Neural progenitor cell (in vitro differentiated cells): ENCODE data around the gene TNN. TPM values are rescaled to one million over a fixed set of nuclear protein-coding genes. Genes with fewer than 3 reads are reported as not detected.

Experiments used
- DNase-seq: peaks from one replicate; pipeline ENCODE4 v3.0.0-alpha.2; 2016; ENCODE audit warnings: low spot score
- H2AFZ ChIP-seq: fragments of 200-600 bp; sonication (generic); replicated peaks from 2 replicates; pipeline ENCODE4 v1.6.1; 2016; ENCODE audit warnings: antibody characterized with exemption
- H3F3A ChIP-seq: fragments of 200-600 bp; sonication (generic); 2 replicates; pipeline ENCODE4 v1.6.1; 2016; ENCODE audit warnings: antibody characterized with exemption, low read depth
- H3K27ac ChIP-seq: fragments of 200-600 bp; sonication (generic); 2 replicates; pipeline ENCODE4 v1.5.1; 2016; ENCODE audit warnings: mild to moderate bottlenecking
- H3K27me3 ChIP-seq: fragments of 200-600 bp; sonication (generic); 2 replicates; pipeline ENCODE4 v1.6.1; 2016; ENCODE audit warnings: mild to moderate bottlenecking, moderate library complexity
- H3K36me3 ChIP-seq: fragments of 200-600 bp; sonication (generic); 2 replicates; pipeline ENCODE4 v1.5.1; 2016
- H3K4me1 ChIP-seq: fragments of 200-600 bp; sonication (generic); 2 replicates; pipeline ENCODE4 v1.6.1; 2016; ENCODE audit warnings: mixed run types
- H3K4me2 ChIP-seq: fragments of 200-600 bp; sonication (generic); 2 replicates; pipeline ENCODE4 v1.6.1; 2016
- H3K4me3 ChIP-seq: fragments of 200-600 bp; sonication (generic); 2 replicates; pipeline ENCODE4 v1.5.1; 2016
- H3K79me2 ChIP-seq: fragments of 200-600 bp; sonication (generic); 2 replicates; pipeline ENCODE4 v1.6.1; 2016; ENCODE audit warnings: low read depth
- H3K9ac ChIP-seq: fragments of 200-600 bp; sonication (generic); 2 replicates; pipeline ENCODE4 v1.6.1; 2016
- H3K9me3 ChIP-seq: fragments of 200-600 bp; sonication (generic); 2 replicates; pipeline ENCODE4 v1.5.1; 2016; ENCODE audit warnings: low read depth
- H4K20me1 ChIP-seq: fragments of 200-600 bp; sonication (generic); 2 replicates; pipeline ENCODE4 v1.6.1; 2016; ENCODE audit warnings: low read depth
- H3K27ac Mint-ChIP-seq: 3 replicates; pipeline ENCODE4 v1.8.0; 2021; ENCODE audit warnings: mixed read lengths
- H3K27me3 Mint-ChIP-seq: 2 replicates; pipeline ENCODE4 v1.8.0; 2022; ENCODE audit warnings: low read depth, mild to moderate bottlenecking, inconsistent platforms, moderate library complexity, mixed read lengths; ENCODE audit not compliant: insufficient read depth
- H3K36me3 Mint-ChIP-seq: 3 replicates; pipeline ENCODE4 v1.8.0; 2021; ENCODE audit warnings: mixed read lengths
- H3K4me1 Mint-ChIP-seq: 3 replicates; pipeline ENCODE4 v1.8.0; 2021; ENCODE audit warnings: mixed read lengths
- H3K4me3 Mint-ChIP-seq: 3 replicates; pipeline ENCODE4 v1.8.0; 2021; ENCODE audit warnings: mild to moderate bottlenecking, moderate library complexity, mixed read lengths
- H3K9me3 Mint-ChIP-seq: 3 replicates; pipeline ENCODE4 v1.8.0; 2020; ENCODE audit warnings: mixed read lengths
- CTCF ChIP-seq: fragments of 200-600 bp; sonication (generic); IDR thresholded peaks from 2 replicates; pipeline ENCODE4 v1.5.1; 2017; ENCODE audit warnings: antibody characterized with exemption, mild to moderate bottlenecking
- EZH2 ChIP-seq: fragments of 200-600 bp; sonication (generic); IDR thresholded peaks from 2 replicates; pipeline ENCODE4 v1.6.1; 2017; ENCODE audit warnings: antibody characterized with exemption, mild to moderate bottlenecking, moderate library complexity
- EZH2phosphoT487 ChIP-seq: fragments of 200-600 bp; sonication (generic); IDR thresholded peaks from 2 replicates; pipeline ENCODE4 v1.6.1; 2017; ENCODE audit warnings: antibody characterized with exemption
- total RNA-seq: library from RNA; depleted of rRNA; stranded (reverse); fragments of >200 nt; gene quantifications from 2 replicates; pipeline ENCODE4 v1.2.3, GENCODE V29; 2015; ENCODE audit warnings: low replicate concordance

The TNN gene
- total RNA-seq, 1 donor from 2014 or later, result not detected

- TF ChIP-seq CTCF (no peak), EZH2phosphoT487 (no peak), EZH2 (no peak)
- no peak overlapping the region for H3K9ac ChIP-seq
- H3K4me2 ChIP-seq, result no peak overlapping the region
- no peaks in the 10 kb centered on the region for H3K27me3 ChIP-seq
- no peaks in the 10 kb centered on the region for H3K36me3 ChIP-seq
- Mint-ChIP-seq H3K4me1 (no peaks in the 10 kb centered on the region), H3K4me3 (no peak overlapping the region), H3K9me3 (peaks cover 16% of the 10 kb centered on the region), H3K36me3 (no peaks in the 10 kb centered on the region), H3K27me3 (peaks cover 2% of the 10 kb centered on the region), H3K27ac (no peak overlapping the region)
- no peaks in the 10 kb centered on the region for H3K4me1 ChIP-seq
- no peaks in the 10 kb centered on the region for H3F3A ChIP-seq
- no peak overlapping the region for H3K27ac ChIP-seq
- no peak for DNase-seq
- no peaks in the 10 kb centered on the region for H3K79me2 ChIP-seq
- H3K4me3 ChIP-seq, result no peak overlapping the region
- H2AFZ ChIP-seq, result no peak overlapping the region
- H4K20me1 ChIP-seq, result no peaks in the 10 kb centered on the region
- H3K9me3 ChIP-seq, result no peaks in the 10 kb centered on the region
These were observed 48.7 kb downstream of the TNN start for GRCh38 chr1:175116210-175116798.

DNA sequence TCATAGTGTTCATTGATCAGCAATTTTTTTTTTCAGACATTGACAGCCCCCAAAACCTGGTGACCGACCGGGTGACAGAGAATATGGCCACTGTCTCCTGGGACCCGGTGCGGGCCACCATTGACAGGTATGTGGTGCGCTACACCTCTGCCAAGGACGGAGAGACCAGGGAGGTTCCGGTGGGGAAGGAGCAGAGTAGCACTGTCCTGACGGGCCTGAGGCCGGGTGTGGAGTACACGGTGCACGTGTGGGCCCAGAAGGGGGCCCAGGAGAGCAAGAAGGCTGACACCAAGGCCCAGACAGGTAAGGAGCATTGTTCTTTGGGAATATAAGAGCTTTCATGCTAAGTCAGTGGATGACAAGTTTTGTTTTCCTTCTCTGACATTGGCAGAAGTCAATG, 49.3 kb downstream of the TNN start:
- Histone ChIP-seq H3K9me3 (no peaks in the 10 kb centered on the region), H3K27me3 (no peaks in the 10 kb centered on the region), H3K27ac (no peak overlapping the region), H4K20me1 (no peaks in the 10 kb centered on the region), H3K4me2 (no peak overlapping the region), H3K4me3 (no peak overlapping the region), H3K4me1 (no peaks in the 10 kb centered on the region), H3K36me3 (no peaks in the 10 kb centered on the region), H3K9ac (no peak overlapping the region), H3K79me2 (no peaks in the 10 kb centered on the region), H2AFZ (no peak overlapping the region), H3F3A (no peaks in the 10 kb centered on the region)
- peaks cover 2% of the 10 kb centered on the region for H3K27me3 Mint-ChIP-seq
- no peak for TF ChIP-seq CTCF
- no peak for TF ChIP-seq EZH2
- TF ChIP-seq EZH2phosphoT487, result no peak
- peaks cover 13% of the 10 kb centered on the region for H3K9me3 Mint-ChIP-seq
- H3K36me3 Mint-ChIP-seq, result no peaks in the 10 kb centered on the region
- H3K4me3 Mint-ChIP-seq, result no peak overlapping the region
- H3K27ac Mint-ChIP-seq, result no peak overlapping the region
- H3K4me1 Mint-ChIP-seq, result no peaks in the 10 kb centered on the region
- DNase-seq, result no peak

DNA sequence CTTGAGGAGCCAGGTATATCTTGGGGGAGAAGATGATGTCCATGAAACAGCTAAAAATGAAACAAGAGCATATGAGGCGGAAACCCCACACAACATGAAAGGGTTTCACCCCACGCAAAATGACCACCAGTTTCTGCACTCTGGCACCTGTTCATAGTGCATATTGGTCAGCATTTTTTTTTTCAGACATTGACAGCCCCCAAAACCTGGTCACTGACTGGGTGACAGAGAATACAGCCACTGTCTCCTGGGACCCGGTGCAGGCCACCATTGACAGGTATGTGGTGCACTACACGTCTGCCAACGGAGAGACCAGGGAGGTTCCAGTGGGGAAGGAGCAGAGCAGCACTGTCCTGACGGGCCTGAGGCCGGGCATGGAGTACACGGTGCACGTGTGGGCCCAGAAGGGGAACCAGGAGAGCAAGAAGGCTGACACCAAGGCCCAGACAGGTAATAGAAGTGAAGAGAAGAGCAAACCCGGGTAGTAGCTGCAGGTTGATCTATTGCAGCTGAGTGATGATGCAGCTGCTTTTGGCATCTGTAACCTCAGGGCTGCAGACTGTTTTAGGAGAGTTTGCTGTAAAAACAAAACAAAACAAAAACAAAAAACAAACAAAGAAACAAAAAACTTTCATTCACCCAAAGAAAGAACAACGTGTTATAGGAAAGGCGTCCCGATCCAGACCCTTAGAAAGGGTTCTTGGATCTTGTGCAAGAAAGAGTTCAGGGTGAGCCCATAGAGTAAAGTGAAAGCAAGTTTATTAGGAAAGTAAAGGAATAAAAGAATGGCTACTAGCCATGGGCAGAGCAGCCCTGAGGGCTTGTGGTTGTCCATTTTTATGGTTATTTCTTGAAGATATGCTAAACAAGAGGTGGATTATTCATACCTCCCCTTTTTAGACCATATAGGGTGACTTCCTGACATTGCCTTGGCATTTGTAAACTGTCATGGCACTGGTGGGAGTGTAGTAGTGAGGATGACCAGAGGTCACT, 51.0 kb downstream of the TNN start:
- Mint-ChIP-seq H3K4me3 (no peak overlapping the region), H3K9me3 (peaks cover 1% of the 10 kb centered on the region), H3K27ac (no peak overlapping the region), H3K4me1 (no peaks in the 10 kb centered on the region), H3K36me3 (no peaks in the 10 kb centered on the region), H3K27me3 (peaks cover 5% of the 10 kb centered on the region)
- H3K27me3 ChIP-seq, result no peaks in the 10 kb centered on the region
- no peaks in the 10 kb centered on the region for H4K20me1 ChIP-seq
- no peaks in the 10 kb centered on the region for H3K4me1 ChIP-seq
- no peak overlapping the region for H2AFZ ChIP-seq
- H3K4me2 ChIP-seq, result no peak overlapping the region
- TF ChIP-seq EZH2phosphoT487 (no peak), EZH2 (no peak), CTCF (no peak)
- no peaks in the 10 kb centered on the region for H3K9me3 ChIP-seq
- H3K4me3 ChIP-seq, result no peak overlapping the region
- H3F3A ChIP-seq, result no peaks in the 10 kb centered on the region
- no peaks in the 10 kb centered on the region for H3K79me2 ChIP-seq
- no peak for DNase-seq
- no peak overlapping the region for H3K27ac ChIP-seq
- H3K36me3 ChIP-seq, result no peaks in the 10 kb centered on the region
- no peak overlapping the region for H3K9ac ChIP-seq
